ENCODE results near the gene INAVA. TPM values are rescaled to one million over a fixed set of nuclear protein-coding genes. Genes with fewer than 3 reads are reported as not detected.
"Not testable (repeated sequence)": the region's sequence is repeated elsewhere in the genome, so short reads cannot be mapped to it uniquely, and the experiment has no call there.

Gene INAVA
- polyA plus RNA-seq, 4 donors, result 58.7 to 192 (median 156) TPM

- Histone ChIP-seq H3K27ac (ENCODE audit: low read depth in 1 of 3, low read length in 2 of 3) (no peak overlapping the region), H3K4me1 (ENCODE audit: control insufficient read depth in 3 of 3, insufficient read depth in 2 of 3, low read depth in 1 of 3, low read length in 2 of 3) (no peaks in the 10 kb centered on the region), H3K9me3 (ENCODE audit: control insufficient read depth in 2 of 2, insufficient read depth in 1 of 2, low read depth in 1 of 2, low read length in 1 of 2) (no peaks in the 10 kb centered on the region), H3K4me3 (ENCODE audit: low read depth in 1 of 3, low read length in 3 of 3) (no peak overlapping the region), H3K27me3 (ENCODE audit: control insufficient read depth in 3 of 3, insufficient read depth in 3 of 3, low read length in 3 of 3) (no peaks in the 10 kb centered on the region), H3K36me3 (ENCODE audit: control insufficient read depth in 3 of 3, insufficient read depth in 2 of 3, low read depth in 1 of 3, low read length in 3 of 3) (peaks cover 0 to 4% (median 0%) of the 10 kb centered on the region in 3 donors)
- DNase-seq, result no peak
- no peak for FAIRE-seq
- 80 to 89% (median 87%) methylated on average over 15 of the region's 15 CpGs for WGBS, 3 donors
Observed at GRCh38 chr1:200959411-200959921, 64.8 kb downstream of the INAVA start.

- FAIRE-seq (no peak), DNase-seq (no peak)
- WGBS, 3 donors, result 76 to 80% (median 79%) methylated on average over 9 of the region's 9 CpGs
Observed at GRCh38 chr1:200960236-200960947, 65.7 kb downstream of the INAVA start.

GRCh38 chr1:200960948-200961340 lies 66.2 kb downstream of the INAVA start:
- no peaks in the 10 kb centered on the region for H3K9me3 ChIP-seq (ENCODE audit: control insufficient read depth in 2 of 2, insufficient read depth in 1 of 2, low read depth in 1 of 2, low read length in 1 of 2)
- no peak overlapping the region for H3K27ac ChIP-seq (ENCODE audit: low read depth in 1 of 3, low read length in 2 of 3)
- DNase-seq (no peak), FAIRE-seq (no peak)
- H3K36me3 ChIP-seq (ENCODE audit: control insufficient read depth in 3 of 3, insufficient read depth in 2 of 3, low read depth in 1 of 3, low read length in 3 of 3), result peaks cover 0 to 4% (median 0%) of the 10 kb centered on the region in 3 donors
- H3K4me1 ChIP-seq (ENCODE audit: control insufficient read depth in 3 of 3, insufficient read depth in 2 of 3, low read depth in 1 of 3, low read length in 2 of 3), result no peaks in the 10 kb centered on the region
- no peak overlapping the region for H3K4me3 ChIP-seq (ENCODE audit: low read depth in 1 of 3, low read length in 3 of 3)
- WGBS, 3 donors, result 89 to 92% (median 90%) methylated on average over 4 of the region's 4 CpGs
- no peaks in the 10 kb centered on the region for H3K27me3 ChIP-seq (ENCODE audit: control insufficient read depth in 3 of 3, insufficient read depth in 3 of 3, low read length in 3 of 3)

More at GRCh38 chr1:200960236-200960947, 65.7 kb downstream of the INAVA start:
- H3K27me3 ChIP-seq (ENCODE audit: control insufficient read depth in 3 of 3, insufficient read depth in 3 of 3, low read length in 3 of 3), result no peaks in the 10 kb centered on the region
- no peak overlapping the region for H3K4me3 ChIP-seq (ENCODE audit: low read depth in 1 of 3, low read length in 3 of 3)
- H3K36me3 ChIP-seq (ENCODE audit: control insufficient read depth in 3 of 3, insufficient read depth in 2 of 3, low read depth in 1 of 3, low read length in 3 of 3), result peaks cover 0 to 4% (median 0%) of the 10 kb centered on the region in 3 donors
- no peaks in the 10 kb centered on the region for H3K9me3 ChIP-seq (ENCODE audit: control insufficient read depth in 2 of 2, insufficient read depth in 1 of 2, low read depth in 1 of 2, low read length in 1 of 2)
- H3K27ac ChIP-seq (ENCODE audit: low read depth in 1 of 3, low read length in 2 of 3), result no peak overlapping the region
- H3K4me1 ChIP-seq (ENCODE audit: control insufficient read depth in 3 of 3, insufficient read depth in 2 of 3, low read depth in 1 of 3, low read length in 2 of 3), result no peaks in the 10 kb centered on the region

GRCh38 chr1:200962151-200962550 lies 67.5 kb downstream of the INAVA start:
- not testable (repeated sequence) for H3K27me3 ChIP-seq (ENCODE audit: control insufficient read depth in 3 of 3, insufficient read depth in 3 of 3, low read length in 3 of 3); H3K4me3 ChIP-seq (ENCODE audit: low read depth in 1 of 3, low read length in 3 of 3); H3K27ac ChIP-seq (ENCODE audit: low read depth in 1 of 3, low read length in 2 of 3); FAIRE-seq; H3K9me3 ChIP-seq (ENCODE audit: control insufficient read depth in 2 of 2, insufficient read depth in 1 of 2, low read depth in 1 of 2, low read length in 1 of 2); DNase-seq; H3K36me3 ChIP-seq (ENCODE audit: control insufficient read depth in 3 of 3, insufficient read depth in 2 of 3, low read depth in 1 of 3, low read length in 3 of 3); H3K4me1 ChIP-seq (ENCODE audit: control insufficient read depth in 3 of 3, insufficient read depth in 2 of 3, low read depth in 1 of 3, low read length in 2 of 3)
- WGBS, 3 donors, result 93 to 96% (median 94%) methylated on average over 11 of the region's 11 CpGs

- no peaks in the 10 kb centered on the region for H3K4me1 ChIP-seq (ENCODE audit: control insufficient read depth in 3 of 3, insufficient read depth in 2 of 3, low read depth in 1 of 3, low read length in 2 of 3)
- FAIRE-seq, result no peak
- WGBS, 3 donors, result 82 to 93% (median 87%) methylated on average over 4 of the region's 4 CpGs
- peaks cover 0 to 7% (median 0%) of the 10 kb centered on the region in 3 donors for H3K36me3 ChIP-seq (ENCODE audit: control insufficient read depth in 3 of 3, insufficient read depth in 2 of 3, low read depth in 1 of 3, low read length in 3 of 3)
- no peaks in the 10 kb centered on the region for H3K27me3 ChIP-seq (ENCODE audit: control insufficient read depth in 3 of 3, insufficient read depth in 3 of 3, low read length in 3 of 3)
- no peaks in the 10 kb centered on the region for H3K9me3 ChIP-seq (ENCODE audit: control insufficient read depth in 2 of 2, insufficient read depth in 1 of 2, low read depth in 1 of 2, low read length in 1 of 2)
- H3K27ac ChIP-seq (ENCODE audit: low read depth in 1 of 3, low read length in 2 of 3), result no peak overlapping the region
- no peak for DNase-seq
- no peak overlapping the region for H3K4me3 ChIP-seq (ENCODE audit: low read depth in 1 of 3, low read length in 3 of 3)
Observed at GRCh38 chr1:200962631-200963030, 67.9 kb downstream of the INAVA start.

- Histone ChIP-seq H3K9me3 (ENCODE audit: control insufficient read depth in 2 of 2, insufficient read depth in 1 of 2, low read depth in 1 of 2, low read length in 1 of 2) (no peaks in the 10 kb centered on the region), H3K36me3 (ENCODE audit: control insufficient read depth in 3 of 3, insufficient read depth in 2 of 3, low read depth in 1 of 3, low read length in 3 of 3) (peaks cover 0 to 7% (median 0%) of the 10 kb centered on the region in 3 donors), H3K27me3 (ENCODE audit: control insufficient read depth in 3 of 3, insufficient read depth in 3 of 3, low read length in 3 of 3) (no peaks in the 10 kb centered on the region), H3K4me3 (ENCODE audit: low read depth in 1 of 3, low read length in 3 of 3) (no peak overlapping the region), H3K4me1 (ENCODE audit: control insufficient read depth in 3 of 3, insufficient read depth in 2 of 3, low read depth in 1 of 3, low read length in 2 of 3) (no peaks in the 10 kb centered on the region), H3K27ac (ENCODE audit: low read depth in 1 of 3, low read length in 2 of 3) (no peak overlapping the region)
- WGBS, 3 donors, result 69 to 93% (median 90%) methylated on average over 2 of the region's 2 CpGs
- no peak for DNase-seq
- no peak for FAIRE-seq
Observed at GRCh38 chr1:200963076-200963475, 68.4 kb downstream of the INAVA start.

- 87 to 89% (median 88%) methylated on average over 11 of the region's 11 CpGs for WGBS, 3 donors
- H3K9me3 ChIP-seq (ENCODE audit: control insufficient read depth in 2 of 2, insufficient read depth in 1 of 2, low read depth in 1 of 2, low read length in 1 of 2); H3K27ac ChIP-seq (ENCODE audit: low read depth in 1 of 3, low read length in 2 of 3); H3K4me3 ChIP-seq (ENCODE audit: low read depth in 1 of 3, low read length in 3 of 3); H3K27me3 ChIP-seq (ENCODE audit: control insufficient read depth in 3 of 3, insufficient read depth in 3 of 3, low read length in 3 of 3); DNase-seq; FAIRE-seq; H3K36me3 ChIP-seq (ENCODE audit: control insufficient read depth in 3 of 3, insufficient read depth in 2 of 3, low read depth in 1 of 3, low read length in 3 of 3); H3K4me1 ChIP-seq (ENCODE audit: control insufficient read depth in 3 of 3, insufficient read depth in 2 of 3, low read depth in 1 of 3, low read length in 2 of 3): not testable (repeated sequence)
Observed at GRCh38 chr1:200963888-200964287, 69.2 kb downstream of the INAVA start.

Data from small intestine (tissue), 7 donors.